ENCODE results near the gene LYPD1.

DNA sequence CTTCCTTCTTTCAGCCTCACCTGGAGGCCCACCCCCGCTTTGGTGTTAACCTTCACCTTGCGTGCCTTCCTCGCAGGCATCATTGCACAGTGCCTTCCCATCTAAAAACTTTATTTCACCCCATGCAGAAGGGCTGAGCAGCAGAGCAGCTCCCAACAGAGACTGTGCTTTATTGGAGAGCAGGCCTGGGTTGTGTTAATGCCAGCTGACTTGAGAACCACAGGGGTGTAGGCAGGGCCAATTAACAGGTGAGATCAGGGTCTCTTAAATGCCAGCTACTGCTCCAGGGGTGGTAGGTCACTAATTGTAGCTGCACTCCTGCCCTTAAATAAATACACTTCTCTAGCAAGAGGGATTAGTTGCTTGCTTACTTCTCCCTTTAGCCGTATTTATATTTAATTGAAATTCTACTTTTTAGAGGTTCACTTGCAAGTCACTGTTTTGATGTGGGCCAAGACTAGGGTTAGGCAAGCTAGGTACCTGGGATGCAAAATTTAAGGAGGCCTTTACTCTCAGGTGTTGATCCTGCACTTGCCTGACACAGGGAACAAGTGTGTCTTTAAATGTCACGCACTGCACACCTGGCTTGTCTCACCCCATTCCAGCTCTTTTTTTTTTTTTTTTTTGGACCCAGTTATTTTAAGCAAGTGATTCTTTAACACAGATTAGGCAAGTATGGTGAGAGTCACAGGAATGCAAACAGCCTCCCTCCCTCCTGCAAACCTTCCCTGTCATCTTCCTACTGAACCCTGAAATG is 54.5 kb downstream of the LYPD1 start:
- TF ChIP-seq ZSCAN29 (IDR thresholded peaks at IDR 0.05) (no peak), CHD1 (IDR thresholded peaks at IDR 0.05; ENCODE audit: low read depth, low read length) (no peak), MXI1 (IDR thresholded peaks at IDR 0.05; ENCODE audit: low read depth, low read length) (no peak), POLR2A (IDR thresholded peaks at IDR 0.05; ENCODE audit: low read depth, low read length) (no peak), CREM (IDR thresholded peaks at IDR 0.05; ENCODE audit: low read depth) (no peak), YY1 (IDR thresholded peaks at IDR 0.05; ENCODE audit: low read depth, low read length) (no peak), SUZ12 (IDR thresholded peaks at IDR 0.05; ENCODE audit: unreplicated experiment) (no peak), ZNF207 (IDR thresholded peaks at IDR 0.05; ENCODE audit: borderline replicate concordance) (no peak), KDM1A (IDR thresholded peaks at IDR 0.05; ENCODE audit: borderline replicate concordance) (no peak), CREB1 (IDR thresholded peaks at IDR 0.05; ENCODE audit: low read depth) (no peak)
- TF ChIP-seq, protein P1, sequence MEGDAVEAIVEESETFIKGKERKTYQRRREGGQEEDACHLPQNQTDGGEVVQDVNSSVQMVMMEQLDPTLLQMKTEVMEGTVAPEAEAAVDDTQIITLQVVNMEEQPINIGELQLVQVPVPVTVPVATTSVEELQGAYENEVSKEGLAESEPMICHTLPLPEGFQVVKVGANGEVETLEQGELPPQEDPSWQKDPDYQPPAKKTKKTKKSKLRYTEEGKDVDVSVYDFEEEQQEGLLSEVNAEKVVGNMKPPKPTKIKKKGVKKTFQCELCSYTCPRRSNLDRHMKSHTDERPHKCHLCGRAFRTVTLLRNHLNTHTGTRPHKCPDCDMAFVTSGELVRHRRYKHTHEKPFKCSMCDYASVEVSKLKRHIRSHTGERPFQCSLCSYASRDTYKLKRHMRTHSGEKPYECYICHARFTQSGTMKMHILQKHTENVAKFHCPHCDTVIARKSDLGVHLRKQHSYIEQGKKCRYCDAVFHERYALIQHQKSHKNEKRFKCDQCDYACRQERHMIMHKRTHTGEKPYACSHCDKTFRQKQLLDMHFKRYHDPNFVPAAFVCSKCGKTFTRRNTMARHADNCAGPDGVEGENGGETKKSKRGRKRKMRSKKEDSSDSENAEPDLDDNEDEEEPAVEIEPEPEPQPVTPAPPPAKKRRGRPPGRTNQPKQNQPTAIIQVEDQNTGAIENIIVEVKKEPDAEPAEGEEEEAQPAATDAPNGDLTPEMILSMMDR (IDR thresholded peaks at IDR 0.05 in 2 of 3, conservative IDR thresholded peaks at IDR 0.05 in 1 of 3; ENCODE audit: control insufficient read depth in 2 of 3, extremely low read depth in 1 of 3, insufficient read depth in 1 of 3, low read depth in 3 of 3, low read length in 3 of 3) = no peak
- TF ChIP-seq, protein P2, sequence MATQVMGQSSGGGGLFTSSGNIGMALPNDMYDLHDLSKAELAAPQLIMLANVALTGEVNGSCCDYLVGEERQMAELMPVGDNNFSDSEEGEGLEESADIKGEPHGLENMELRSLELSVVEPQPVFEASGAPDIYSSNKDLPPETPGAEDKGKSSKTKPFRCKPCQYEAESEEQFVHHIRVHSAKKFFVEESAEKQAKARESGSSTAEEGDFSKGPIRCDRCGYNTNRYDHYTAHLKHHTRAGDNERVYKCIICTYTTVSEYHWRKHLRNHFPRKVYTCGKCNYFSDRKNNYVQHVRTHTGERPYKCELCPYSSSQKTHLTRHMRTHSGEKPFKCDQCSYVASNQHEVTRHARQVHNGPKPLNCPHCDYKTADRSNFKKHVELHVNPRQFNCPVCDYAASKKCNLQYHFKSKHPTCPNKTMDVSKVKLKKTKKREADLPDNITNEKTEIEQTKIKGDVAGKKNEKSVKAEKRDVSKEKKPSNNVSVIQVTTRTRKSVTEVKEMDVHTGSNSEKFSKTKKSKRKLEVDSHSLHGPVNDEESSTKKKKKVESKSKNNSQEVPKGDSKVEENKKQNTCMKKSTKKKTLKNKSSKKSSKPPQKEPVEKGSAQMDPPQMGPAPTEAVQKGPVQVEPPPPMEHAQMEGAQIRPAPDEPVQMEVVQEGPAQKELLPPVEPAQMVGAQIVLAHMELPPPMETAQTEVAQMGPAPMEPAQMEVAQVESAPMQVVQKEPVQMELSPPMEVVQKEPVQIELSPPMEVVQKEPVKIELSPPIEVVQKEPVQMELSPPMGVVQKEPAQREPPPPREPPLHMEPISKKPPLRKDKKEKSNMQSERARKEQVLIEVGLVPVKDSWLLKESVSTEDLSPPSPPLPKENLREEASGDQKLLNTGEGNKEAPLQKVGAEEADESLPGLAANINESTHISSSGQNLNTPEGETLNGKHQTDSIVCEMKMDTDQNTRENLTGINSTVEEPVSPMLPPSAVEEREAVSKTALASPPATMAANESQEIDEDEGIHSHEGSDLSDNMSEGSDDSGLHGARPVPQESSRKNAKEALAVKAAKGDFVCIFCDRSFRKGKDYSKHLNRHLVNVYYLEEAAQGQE (IDR thresholded peaks at IDR 0.05; ENCODE audit: low read depth, low read length) = no peak
- TF ChIP-seq, protein P3, sequence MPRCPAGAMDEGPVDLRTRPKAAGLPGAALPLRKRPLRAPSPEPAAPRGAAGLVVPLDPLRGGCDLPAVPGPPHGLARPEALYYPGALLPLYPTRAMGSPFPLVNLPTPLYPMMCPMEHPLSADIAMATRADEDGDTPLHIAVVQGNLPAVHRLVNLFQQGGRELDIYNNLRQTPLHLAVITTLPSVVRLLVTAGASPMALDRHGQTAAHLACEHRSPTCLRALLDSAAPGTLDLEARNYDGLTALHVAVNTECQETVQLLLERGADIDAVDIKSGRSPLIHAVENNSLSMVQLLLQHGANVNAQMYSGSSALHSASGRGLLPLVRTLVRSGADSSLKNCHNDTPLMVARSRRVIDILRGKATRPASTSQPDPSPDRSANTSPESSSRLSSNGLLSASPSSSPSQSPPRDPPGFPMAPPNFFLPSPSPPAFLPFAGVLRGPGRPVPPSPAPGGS (IDR thresholded peaks at IDR 0.05; ENCODE audit: borderline replicate concordance, insufficient read depth, low read depth, low read length, poor library complexity, severe bottlenecking) = no peak
